Fibroblast of lung (primary cell): ENCODE measurements around the gene CHD5. TPM values are rescaled to one million over a fixed set of nuclear protein-coding genes. Genes with fewer than 3 reads are reported as not detected.

Source experiments
- DNase-seq, 2 donors: peaks; one replicate each; pipeline versions ENCODE4 v3.0.0 to v3.0.0-alpha.2; 2010; ENCODE audit warnings: low read depth in 2 of 2
- H2AFZ ChIP-seq: 2 replicates; pipeline ENCODE4 v1.5.1; 2012; ENCODE audit warnings: low read length, control low read depth, inconsistent platforms
- H3K27ac ChIP-seq: 2 replicates; pipeline ENCODE4 v1.5.1; 2011; ENCODE audit warnings: low read length, control low read depth; ENCODE audit not compliant: insufficient read depth
- H3K27me3 ChIP-seq: 2 replicates; pipeline ENCODE4 v1.5.1; 2011; ENCODE audit warnings: mild to moderate bottlenecking, low read length; ENCODE audit not compliant: control insufficient read depth, insufficient read depth
- H3K36me3 ChIP-seq: 2 replicates; pipeline ENCODE4 v1.5.1; 2011; ENCODE audit warnings: low read length; ENCODE audit not compliant: control insufficient read depth, insufficient read depth
- H3K4me1 ChIP-seq: 2 replicates; pipeline ENCODE4 v1.5.1; 2011; ENCODE audit warnings: low read length; ENCODE audit not compliant: control insufficient read depth, insufficient read depth; ENCODE audit errors: extremely low read depth
- H3K4me2 ChIP-seq: 2 replicates; pipeline ENCODE4 v1.5.1; 2011; ENCODE audit warnings: low read length, control low read depth; ENCODE audit not compliant: insufficient read depth; ENCODE audit errors: extremely low read depth
- H3K4me3 ChIP-seq, 4 experiments: fragments of 200-600 bp in 1 of 4; sonication (generic) in 1 of 4; replicated peaks in 1 of 4; 2 replicates each; pipeline ENCODE4 v1.5.1; 2011 to 2016; ENCODE audit warnings: low read length in 4 of 4, low read depth in 3 of 4, mild to moderate bottlenecking in 3 of 4, control low read depth in 2 of 4, inconsistent platforms in 1 of 4, mixed read lengths in 1 of 4; ENCODE audit not compliant: insufficient read depth in 1 of 4; ENCODE audit errors: control extremely low read depth in 1 of 4
- H3K79me2 ChIP-seq: 2 replicates; pipeline ENCODE4 v1.5.1; 2012; ENCODE audit warnings: mild to moderate bottlenecking, low read length, inconsistent platforms; ENCODE audit not compliant: control insufficient read depth, insufficient read depth
- H3K9ac ChIP-seq: 2 replicates; pipeline ENCODE4 v1.5.1; 2011; ENCODE audit warnings: mild to moderate bottlenecking, low read length, control low read depth; ENCODE audit not compliant: insufficient read depth
- H3K9me3 ChIP-seq: 2 replicates; pipeline ENCODE4 v1.5.1; 2012; ENCODE audit warnings: low read depth, low read length; ENCODE audit not compliant: control insufficient read depth, insufficient read depth
- H4K20me1 ChIP-seq: 2 replicates; pipeline ENCODE4 v1.5.1; 2011; ENCODE audit warnings: low read length; ENCODE audit not compliant: control insufficient read depth, insufficient read depth; ENCODE audit errors: extremely low read depth
- EZH2 ChIP-seq: IDR thresholded peaks from 2 replicates; pipeline ENCODE4 v1.5.1; 2012; ENCODE audit warnings: low read length, control low read depth, mild to moderate bottlenecking; ENCODE audit errors: missing control alignments
- polyA plus RNA-seq, 2 donors: library from polyadenylated mRNA; depleted of rRNA in 1 of 2; stranded (reverse) in 1 of 2; unstranded in 1 of 2; fragments of >200 nt; gene quantifications; 2 replicates each; pipeline ENCODE4 v1.2.1, GENCODE V29; 2011 to 2012; ENCODE audit warnings: missing spikeins in 1 of 2
- total RNA-seq: library from RNA; depleted of rRNA; stranded (reverse); fragments of >200 nt; gene quantifications from 2 replicates; pipeline ENCODE4 v1.2.1, GENCODE V29; 2014
- TF ChIP-seq, protein P1 (sequence below), 2 donors: IDR thresholded peaks in 1 of 2; conservative IDR thresholded peaks in 1 of 2; 1 replicate in 1 of 2; 2 replicates in 1 of 2; pipeline ENCODE4 v1.5.1; 2011 to 2012; ENCODE audit warnings: low read length in 2 of 2, control low read depth in 1 of 2, inconsistent platforms in 1 of 2, low read depth in 1 of 2, mild to moderate bottlenecking in 1 of 2

CHD5 gene
- total and polyA plus RNA-seq, 2 donors (not counting 1 experiment from before 2014, with no cell fraction given) = under 0.01 to 0.01 TPM

DNA sequence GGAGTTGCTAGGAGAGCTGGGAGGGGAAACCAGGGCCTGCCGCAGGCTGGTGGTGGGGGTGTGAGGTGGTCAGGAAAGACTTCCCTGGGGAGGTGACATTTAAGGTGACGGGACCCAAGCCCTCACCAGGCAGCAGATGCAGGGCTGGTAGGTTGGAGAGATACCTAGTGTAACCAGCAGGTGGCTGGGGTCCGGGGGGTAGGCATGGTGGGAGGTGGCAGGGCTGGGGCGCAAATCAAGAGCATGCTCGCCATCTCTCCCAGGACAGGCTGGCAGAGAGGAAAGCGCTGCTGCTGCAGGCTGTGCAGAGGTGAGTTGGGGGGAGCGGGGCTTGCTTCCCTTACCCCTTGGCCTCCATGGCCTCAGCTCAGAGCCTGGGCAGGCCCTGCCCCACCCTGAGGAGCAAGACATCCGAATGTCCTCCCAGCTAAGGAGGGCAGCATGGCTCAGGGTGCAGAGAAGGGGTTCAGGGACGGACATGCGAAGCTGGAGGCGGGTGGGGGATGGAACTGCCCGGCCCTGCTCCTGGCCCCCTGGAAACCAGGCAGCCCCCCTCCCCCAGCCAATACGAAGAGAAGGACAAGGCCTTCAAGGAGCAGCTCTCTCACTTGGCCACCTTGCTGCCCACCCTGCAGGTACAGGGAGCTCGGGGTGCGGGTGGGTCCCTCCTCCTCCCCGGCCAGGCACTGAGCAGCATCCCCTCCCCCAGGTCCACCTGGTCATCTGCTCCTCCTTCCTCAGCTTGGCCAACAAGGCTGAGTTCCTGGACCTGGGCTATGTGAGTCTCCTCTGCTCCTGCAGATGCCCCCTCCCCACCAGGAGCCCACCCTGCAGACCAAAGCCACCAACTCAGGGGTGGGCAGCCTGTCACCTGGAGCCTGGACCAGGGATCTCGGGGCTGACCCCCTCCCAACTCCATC, 29.8 kb upstream of the CHD5 start:
- no peak for TF ChIP-seq EZH2
- TF ChIP-seq, protein P1, sequence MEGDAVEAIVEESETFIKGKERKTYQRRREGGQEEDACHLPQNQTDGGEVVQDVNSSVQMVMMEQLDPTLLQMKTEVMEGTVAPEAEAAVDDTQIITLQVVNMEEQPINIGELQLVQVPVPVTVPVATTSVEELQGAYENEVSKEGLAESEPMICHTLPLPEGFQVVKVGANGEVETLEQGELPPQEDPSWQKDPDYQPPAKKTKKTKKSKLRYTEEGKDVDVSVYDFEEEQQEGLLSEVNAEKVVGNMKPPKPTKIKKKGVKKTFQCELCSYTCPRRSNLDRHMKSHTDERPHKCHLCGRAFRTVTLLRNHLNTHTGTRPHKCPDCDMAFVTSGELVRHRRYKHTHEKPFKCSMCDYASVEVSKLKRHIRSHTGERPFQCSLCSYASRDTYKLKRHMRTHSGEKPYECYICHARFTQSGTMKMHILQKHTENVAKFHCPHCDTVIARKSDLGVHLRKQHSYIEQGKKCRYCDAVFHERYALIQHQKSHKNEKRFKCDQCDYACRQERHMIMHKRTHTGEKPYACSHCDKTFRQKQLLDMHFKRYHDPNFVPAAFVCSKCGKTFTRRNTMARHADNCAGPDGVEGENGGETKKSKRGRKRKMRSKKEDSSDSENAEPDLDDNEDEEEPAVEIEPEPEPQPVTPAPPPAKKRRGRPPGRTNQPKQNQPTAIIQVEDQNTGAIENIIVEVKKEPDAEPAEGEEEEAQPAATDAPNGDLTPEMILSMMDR (conservative IDR thresholded peaks at IDR 0.05 in 1 of 2, IDR thresholded peaks at IDR 0.05 in 1 of 2; ENCODE audit: low read depth in 1 of 2, low read length in 2 of 2) = peak in 1 of 2 donors; percentile 23
- Histone ChIP-seq H4K20me1 (no peaks in the 10 kb centered on the region), H3K27ac (no peak overlapping the region), H3K9ac (no peak overlapping the region), H3K4me2 (peak overlapping the region; percentile 23), H3K79me2 (no peaks in the 10 kb centered on the region), H3K27me3 (no peaks in the 10 kb centered on the region), H2AFZ (no peak overlapping the region), H3K4me1 (peaks cover 1% of the 10 kb centered on the region), H3K36me3 (no peaks in the 10 kb centered on the region), H3K4me3 (peak overlapping the region in 3 of 4 experiments; percentile 23 to 47 (median 33)), H3K9me3 (no peaks in the 10 kb centered on the region)
- DNase-seq = no peak

DNA sequence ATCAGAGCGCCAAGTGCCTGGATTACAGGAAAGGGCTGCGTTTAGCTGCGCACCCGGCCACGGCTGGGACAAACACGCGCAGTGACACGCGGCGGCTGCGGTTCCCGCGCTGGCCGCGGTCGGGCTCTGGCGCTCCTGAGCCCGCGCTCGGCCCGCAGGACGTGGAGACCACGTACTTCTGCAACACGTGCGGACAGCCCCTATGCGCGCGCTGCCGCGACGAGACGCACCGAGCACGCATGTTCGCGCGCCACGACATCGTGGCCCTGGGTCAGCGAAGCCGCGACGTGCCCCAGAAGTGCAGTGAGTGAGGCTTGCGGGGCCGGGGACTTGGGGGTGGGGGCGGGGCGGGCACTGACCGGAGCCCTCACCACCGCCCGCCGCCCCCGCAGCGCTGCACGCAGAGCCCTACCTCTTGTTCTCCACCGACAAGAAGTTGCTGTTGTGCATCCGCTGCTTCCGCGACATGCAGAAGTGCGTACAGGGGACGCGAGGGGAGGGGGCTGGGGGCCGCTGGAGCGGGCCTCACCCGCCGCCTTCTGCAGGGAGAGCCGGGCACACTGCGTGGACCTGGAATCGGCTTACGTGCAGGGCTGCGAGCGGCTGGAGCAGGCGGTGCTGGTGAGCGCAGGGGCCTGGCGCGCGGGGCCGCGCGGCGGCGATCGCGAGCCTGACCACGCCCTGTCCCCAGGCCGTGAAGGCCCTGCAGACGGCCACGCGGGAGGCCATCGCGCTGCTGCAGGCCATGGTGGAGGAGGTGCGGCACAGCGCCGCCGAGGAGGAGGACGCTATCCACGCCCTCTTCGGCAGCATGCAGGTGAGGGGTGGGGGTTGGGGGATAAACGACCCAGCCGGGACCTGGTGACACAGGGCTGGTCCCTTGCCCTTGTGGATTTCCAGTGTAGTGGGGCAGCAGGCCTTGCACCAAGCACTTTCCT, 28.9 kb upstream of the CHD5 start:
- no peak overlapping the region for H3K9ac ChIP-seq
- peak overlapping the region in 3 of 4 experiments; percentile 23 to 47 (median 33) for H3K4me3 ChIP-seq
- peak; percentile 50 for DNase-seq
- no peaks in the 10 kb centered on the region for H3K36me3 ChIP-seq
- no peaks in the 10 kb centered on the region for H3K27me3 ChIP-seq
- H3K79me2 ChIP-seq = no peaks in the 10 kb centered on the region
- H3K4me1 ChIP-seq = peaks cover 3% of the 10 kb centered on the region
- peak overlapping the region; percentile 35 for H3K4me2 ChIP-seq
- no peaks in the 10 kb centered on the region for H4K20me1 ChIP-seq
- TF ChIP-seq, protein P1 (conservative IDR thresholded peaks at IDR 0.05 in 1 of 2, IDR thresholded peaks at IDR 0.05 in 1 of 2; ENCODE audit: low read depth in 1 of 2, low read length in 2 of 2) = peak; percentile 37 to 49
- no peak for TF ChIP-seq EZH2
- no peaks in the 10 kb centered on the region for H3K9me3 ChIP-seq
- no peak overlapping the region for H3K27ac ChIP-seq
- peak overlapping the region; percentile 84 for H2AFZ ChIP-seq

DNA sequence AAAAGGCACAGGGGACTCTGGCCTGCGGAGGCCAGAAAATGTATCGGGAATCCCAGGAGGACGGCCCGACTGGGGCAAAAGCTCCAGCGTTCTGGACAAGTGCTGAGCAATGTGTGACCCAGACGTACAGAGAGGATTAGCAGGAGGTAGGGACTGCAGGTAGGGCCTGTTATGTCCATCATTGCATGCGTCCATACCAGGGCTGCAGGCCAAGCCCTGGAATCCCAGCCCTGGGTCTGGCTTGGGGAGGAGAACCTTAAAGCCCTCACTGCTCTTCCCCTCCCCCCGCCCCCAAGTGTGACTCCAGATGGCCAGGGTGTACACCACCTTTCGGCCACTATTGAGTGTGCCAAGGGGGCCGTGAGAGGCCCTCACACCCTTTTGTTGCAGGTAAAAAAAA, 27.8 kb upstream of the CHD5 start:
- no peak for DNase-seq
- Histone ChIP-seq H3K27me3 (no peaks in the 10 kb centered on the region), H3K4me1 (peaks cover 3% of the 10 kb centered on the region), H2AFZ (no peak overlapping the region), H3K27ac (no peak overlapping the region), H3K36me3 (no peaks in the 10 kb centered on the region), H3K4me2 (no peak overlapping the region), H3K9ac (no peak overlapping the region), H3K79me2 (no peaks in the 10 kb centered on the region), H4K20me1 (no peaks in the 10 kb centered on the region), H3K9me3 (no peaks in the 10 kb centered on the region), H3K4me3 (no peak overlapping the region)
- TF ChIP-seq, protein P1 (conservative IDR thresholded peaks at IDR 0.05 in 1 of 2, IDR thresholded peaks at IDR 0.05 in 1 of 2; ENCODE audit: low read depth in 1 of 2, low read length in 2 of 2) = no peak
- TF ChIP-seq EZH2 = no peak
